ENCODE results near the gene BEND6.

DNA sequence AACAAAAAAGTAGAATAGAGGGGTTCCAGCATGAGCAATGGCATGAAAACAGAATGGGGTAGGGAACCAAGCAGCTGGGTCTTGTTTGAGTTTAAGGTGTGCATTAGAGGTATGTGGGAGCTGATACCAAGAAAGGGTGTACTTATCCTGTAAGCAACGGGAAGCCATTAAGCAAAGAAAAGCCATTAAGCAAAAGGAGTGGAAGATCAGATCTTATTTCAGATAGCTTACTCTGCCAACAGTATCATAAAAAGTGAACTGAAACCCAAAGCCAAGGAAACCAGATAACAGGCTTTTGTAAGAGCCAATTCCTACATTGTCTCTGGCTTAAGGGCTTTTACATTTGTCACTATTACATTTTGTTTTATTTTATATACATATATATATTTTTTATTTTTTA, 21.3 kb upstream of the BEND6 start:
- TF ChIP-seq, protein P1, sequence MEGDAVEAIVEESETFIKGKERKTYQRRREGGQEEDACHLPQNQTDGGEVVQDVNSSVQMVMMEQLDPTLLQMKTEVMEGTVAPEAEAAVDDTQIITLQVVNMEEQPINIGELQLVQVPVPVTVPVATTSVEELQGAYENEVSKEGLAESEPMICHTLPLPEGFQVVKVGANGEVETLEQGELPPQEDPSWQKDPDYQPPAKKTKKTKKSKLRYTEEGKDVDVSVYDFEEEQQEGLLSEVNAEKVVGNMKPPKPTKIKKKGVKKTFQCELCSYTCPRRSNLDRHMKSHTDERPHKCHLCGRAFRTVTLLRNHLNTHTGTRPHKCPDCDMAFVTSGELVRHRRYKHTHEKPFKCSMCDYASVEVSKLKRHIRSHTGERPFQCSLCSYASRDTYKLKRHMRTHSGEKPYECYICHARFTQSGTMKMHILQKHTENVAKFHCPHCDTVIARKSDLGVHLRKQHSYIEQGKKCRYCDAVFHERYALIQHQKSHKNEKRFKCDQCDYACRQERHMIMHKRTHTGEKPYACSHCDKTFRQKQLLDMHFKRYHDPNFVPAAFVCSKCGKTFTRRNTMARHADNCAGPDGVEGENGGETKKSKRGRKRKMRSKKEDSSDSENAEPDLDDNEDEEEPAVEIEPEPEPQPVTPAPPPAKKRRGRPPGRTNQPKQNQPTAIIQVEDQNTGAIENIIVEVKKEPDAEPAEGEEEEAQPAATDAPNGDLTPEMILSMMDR (conservative IDR thresholded peaks at IDR 0.05; ENCODE audit: low read depth, low read length), result no peak
- TF ChIP-seq RFX5 (IDR thresholded peaks at IDR 0.05; ENCODE audit: low read depth, low read length), result no peak
- TF ChIP-seq POLR2A (IDR thresholded peaks at IDR 0.05; ENCODE audit: low read depth, low read length), result no peak
- no peak for TF ChIP-seq MAFK (IDR thresholded peaks at IDR 0.05; ENCODE audit: low read depth, low read length)
- TF ChIP-seq NFE2L2 (IDR thresholded peaks at IDR 0.05; ENCODE audit: low read depth, low read length), result no peak
- no peak for TF ChIP-seq BHLHE40 (IDR thresholded peaks at IDR 0.05; ENCODE audit: low read depth, low read length)
- no peak for TF ChIP-seq CEBPB (IDR thresholded peaks at IDR 0.05; ENCODE audit: low read depth, low read length)
- TF ChIP-seq SMC3 (IDR thresholded peaks at IDR 0.05; ENCODE audit: low read depth, low read length), result no peak

Measured in IMR-90 (cell line).